Gastrocnemius medialis (tissue), 4 donors: ENCODE results near the gene FNDC3B.

ENCODE experiments used
- CTCF ChIP-seq, 5 experiments: fragments of 450-650 bp in 3 of 5; fragments of 200-600 bp in 2 of 5; sonication (generic) in 2 of 5; IDR thresholded peaks in 4 of 5; conservative IDR thresholded peaks in 1 of 5; 1 replicate in 4 of 5; 2 replicates in 1 of 5; pipeline ENCODE4 v1.5.1; 2016 to 2019; ENCODE audit warnings: antibody characterized with exemption in 5 of 5, mild to moderate bottlenecking in 3 of 5, moderate library complexity in 3 of 5
- POLR2A ChIP-seq, 2 donors: fragments of 450-650 bp; IDR thresholded peaks; one replicate each; pipeline ENCODE4 v1.6.1; 2017; ENCODE audit warnings: antibody characterized with exemption in 2 of 2, mild to moderate bottlenecking in 2 of 2, moderate library complexity in 2 of 2

GRCh38 chr3:172213200-172213599, 173.8 kb downstream of the FNDC3B start:
- TF ChIP-seq CTCF (IDR thresholded peaks at IDR 0.05 in 4 of 5, conservative IDR thresholded peaks at IDR 0.05 in 1 of 5) (no peak), POLR2A (IDR thresholded peaks at IDR 0.05) (no peak)
